Body of pancreas (tissue), 4 donors: Measurements from ENCODE around the gene ZNF543.

ENCODE experiments used
- CTCF ChIP-seq, 7 experiments: fragments of 450-650 bp in 4 of 7; fragments of 200-600 bp in 3 of 7; sonication (generic) in 3 of 7; IDR thresholded peaks; one replicate each; pipeline ENCODE4 v1.5.1; 2016 to 2019; ENCODE audit warnings: antibody characterized with exemption in 7 of 7
- POLR2A ChIP-seq, 3 donors: fragments of 450-650 bp; IDR thresholded peaks; one replicate each; pipeline ENCODE4 v1.6.1; 2016; ENCODE audit warnings: antibody characterized with exemption in 3 of 3, mild to moderate bottlenecking in 2 of 3

- no peak for TF ChIP-seq CTCF (IDR thresholded peaks at IDR 0.05)
- TF ChIP-seq POLR2A (IDR thresholded peaks at IDR 0.05) = no peak
Measured at GRCh38 chr19:57302020-57302465, 18.2 kb upstream of the ZNF543 start.
